SHP77 (cell line): ENCODE results near the gene SORBS2.

Source experiments
- DNase-seq, 2 experiments: peaks; one replicate each; lab custom pipeline; 2025; lab: John Stamatoyannopoulos, UW

The SORBS2 gene

GRCh38 chr4:185773419-185773818, 38.6 kb downstream of the SORBS2 start:
- DNase-seq, result no peak

DNA sequence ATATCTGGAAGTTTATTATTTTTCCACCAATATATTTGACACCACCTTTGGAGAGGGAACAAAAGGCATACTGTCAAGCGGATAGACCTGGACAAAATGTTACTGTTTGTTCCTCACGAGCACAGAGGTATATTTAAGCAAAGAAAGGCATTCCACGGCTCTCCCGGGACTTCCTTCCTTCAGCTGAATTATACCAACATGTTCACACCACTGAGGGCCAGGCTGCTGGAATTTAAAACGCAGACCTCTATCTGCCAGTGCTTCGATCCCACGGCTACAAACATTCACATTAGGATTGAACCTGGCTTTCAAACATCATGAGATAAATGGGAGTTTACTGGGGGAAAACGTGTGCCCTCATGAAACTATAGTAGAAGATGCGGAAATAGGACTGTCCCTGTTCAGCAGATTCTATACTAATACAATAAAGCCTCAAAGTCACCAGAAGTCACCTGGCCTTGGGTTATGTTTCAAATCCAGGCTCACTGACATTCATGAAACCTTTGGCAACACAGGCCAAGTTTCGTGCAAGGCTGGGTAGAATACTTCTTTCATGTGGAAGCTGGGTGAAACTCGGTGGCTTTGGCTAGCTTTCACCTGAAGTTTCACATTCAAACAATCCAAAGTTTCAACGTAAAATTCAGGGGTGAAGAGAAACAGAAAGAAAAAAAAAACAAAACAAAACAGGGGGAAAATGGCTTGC, 39.5 kb downstream of the SORBS2 start:
- DNase-seq, result no peak

DNA sequence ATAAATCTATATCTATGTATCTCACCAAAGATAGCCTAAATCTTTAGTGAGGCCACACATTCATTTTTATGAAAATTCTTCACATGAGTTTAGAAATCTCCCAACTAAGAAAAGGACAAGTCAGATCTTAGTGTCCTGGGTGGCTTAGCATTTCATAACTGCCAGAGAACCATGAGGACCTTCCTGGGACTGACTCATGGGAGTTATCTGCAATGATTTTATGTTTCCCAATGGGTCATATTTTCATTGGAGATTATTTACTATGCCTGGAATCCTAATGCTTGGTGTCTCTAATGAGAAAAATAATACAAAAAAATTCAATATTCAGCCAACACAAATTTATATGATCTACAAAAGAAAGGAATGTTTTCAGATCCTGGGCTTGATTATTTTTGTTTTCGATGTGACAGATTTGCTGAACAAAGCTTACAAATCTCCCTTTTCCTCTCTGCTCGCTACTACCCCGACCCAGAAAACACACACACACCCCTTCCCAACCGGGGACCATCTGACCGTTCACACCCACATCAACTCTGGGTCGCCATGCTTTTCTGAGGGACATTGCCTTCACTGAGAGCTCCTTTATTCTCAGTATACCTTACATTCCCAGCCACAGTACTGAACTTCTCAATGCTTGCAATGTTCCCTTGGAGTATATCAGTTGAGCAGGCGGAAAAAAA, 40.1 kb downstream of the SORBS2 start:
- no peak for DNase-seq

DNA sequence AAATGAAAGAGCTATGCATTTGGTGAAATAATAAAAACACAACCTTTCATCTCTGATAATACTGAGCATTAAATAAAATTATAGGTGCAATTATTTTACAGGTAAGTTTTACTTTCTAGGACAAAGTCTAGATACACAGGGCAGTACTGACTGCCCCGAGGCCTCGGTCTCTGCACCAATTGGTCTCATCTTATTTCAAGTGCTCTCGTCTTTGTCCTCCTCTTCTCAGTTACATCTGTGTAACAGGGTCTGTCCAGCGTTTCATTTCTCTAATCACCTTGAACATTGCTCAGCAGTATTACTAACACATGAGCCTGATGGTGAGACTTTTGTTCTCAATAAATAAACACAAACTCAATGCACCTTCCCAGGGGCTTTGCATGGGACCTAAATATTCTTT, 44.5 kb downstream of the SORBS2 start:
- no peak for DNase-seq

GRCh38 chr4:185764876-185765275, 47.1 kb downstream of the SORBS2 start:
- no peak for DNase-seq

DNA sequence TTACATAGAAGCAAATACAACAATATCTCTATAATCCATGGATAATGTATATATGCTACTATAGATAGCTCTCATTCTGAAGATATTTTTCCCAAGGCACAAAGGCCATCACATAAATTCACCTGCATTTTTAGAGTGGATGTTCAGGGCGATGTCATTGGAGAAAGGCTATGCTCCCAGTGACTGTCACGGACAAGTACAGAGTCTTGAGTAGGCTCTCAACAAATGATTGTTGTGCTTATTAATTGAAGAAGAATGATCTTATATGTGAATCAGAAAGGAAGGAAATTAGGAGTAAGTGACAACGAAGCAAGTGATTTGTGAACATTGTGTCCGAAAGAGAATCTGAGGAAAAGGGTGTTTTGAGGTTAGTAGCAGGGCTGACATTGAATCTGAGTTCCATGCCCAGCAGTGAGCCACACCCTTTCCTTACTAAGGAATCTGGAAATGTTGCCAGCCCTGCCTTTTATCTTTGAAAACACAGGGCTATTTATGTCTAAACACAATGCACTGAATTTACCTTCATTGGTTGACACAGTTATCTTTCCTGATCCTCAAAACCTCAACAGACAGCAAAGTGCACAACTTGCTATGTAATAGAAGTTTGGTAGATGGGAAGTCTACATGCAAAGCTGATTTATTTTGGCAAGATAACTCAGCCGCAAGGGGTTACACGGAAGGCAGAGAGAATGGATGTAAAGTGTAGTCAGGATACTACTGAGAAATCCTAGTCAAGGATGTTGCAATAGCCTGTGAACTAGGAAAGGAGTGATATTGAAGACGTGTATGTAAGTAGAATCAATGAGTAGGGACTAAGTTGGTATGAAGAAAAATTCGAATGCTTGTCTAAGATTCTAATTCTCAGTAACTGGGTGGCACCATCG, 50.4 kb downstream of the SORBS2 start:
- DNase-seq, result no peak

DNA sequence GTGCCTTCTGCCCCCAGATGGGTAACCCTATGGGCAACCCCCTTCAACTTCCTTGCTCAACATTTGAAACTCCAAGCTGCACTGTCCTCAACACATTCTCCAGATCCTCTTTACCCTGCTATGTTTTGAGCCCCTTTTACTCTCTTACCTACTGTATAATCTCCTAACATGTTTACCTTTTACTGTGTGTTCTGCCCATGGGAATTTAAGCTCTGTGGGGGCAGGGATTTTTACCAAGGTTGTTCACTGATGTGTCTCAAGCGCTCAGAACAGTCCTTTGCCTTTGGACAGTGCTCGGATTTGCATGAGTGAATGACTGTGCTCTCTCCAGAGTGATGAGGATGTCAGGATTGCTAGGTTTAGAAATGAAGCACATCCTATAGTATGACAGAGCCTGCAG, 53.2 kb downstream of the SORBS2 start:
- no peak for DNase-seq

GRCh38 chr4:185755451-185755850, 56.5 kb downstream of the SORBS2 start:
- no peak for DNase-seq

DNA sequence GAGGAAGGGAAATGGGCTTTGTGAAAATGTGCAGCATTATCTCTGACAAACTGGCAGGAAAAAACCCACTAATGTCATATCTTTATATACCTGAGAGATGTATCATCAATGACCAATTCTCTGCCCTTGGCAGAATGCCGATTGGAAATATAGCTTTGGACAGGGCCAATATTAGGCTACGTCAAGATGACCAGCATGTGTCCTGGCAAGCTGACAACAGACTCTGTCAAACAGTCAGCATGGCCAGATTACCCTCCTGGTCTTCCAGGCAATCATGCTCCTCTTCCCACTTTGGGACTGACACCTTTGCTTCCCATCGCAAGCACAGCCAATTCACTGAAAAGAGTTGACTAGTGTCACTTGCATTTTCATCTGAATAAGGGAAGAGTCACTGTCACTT, 57.0 kb downstream of the SORBS2 start:
- no peak for DNase-seq

DNA sequence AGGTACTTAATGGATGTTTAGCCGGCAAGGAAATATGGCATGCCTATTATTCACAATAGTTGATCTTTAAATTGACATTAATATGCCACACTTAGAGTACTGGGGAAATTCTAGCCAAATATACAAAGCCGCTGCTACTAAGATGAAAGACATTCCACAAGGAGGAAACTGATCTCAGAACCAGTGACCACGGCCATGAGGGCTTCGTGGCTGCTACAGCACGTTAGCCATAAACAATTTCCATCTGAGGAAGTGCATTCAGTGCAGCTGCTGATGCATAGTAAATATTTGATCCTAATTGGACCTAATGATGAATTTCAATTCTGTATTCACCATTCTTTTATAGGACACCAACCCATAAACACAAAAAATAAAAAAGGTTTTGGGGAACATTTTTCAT, 59.1 kb downstream of the SORBS2 start:
- DNase-seq, result no peak

GRCh38 chr4:185749858-185750257, 62.1 kb downstream of the SORBS2 start:
- DNase-seq, result no peak

DNA sequence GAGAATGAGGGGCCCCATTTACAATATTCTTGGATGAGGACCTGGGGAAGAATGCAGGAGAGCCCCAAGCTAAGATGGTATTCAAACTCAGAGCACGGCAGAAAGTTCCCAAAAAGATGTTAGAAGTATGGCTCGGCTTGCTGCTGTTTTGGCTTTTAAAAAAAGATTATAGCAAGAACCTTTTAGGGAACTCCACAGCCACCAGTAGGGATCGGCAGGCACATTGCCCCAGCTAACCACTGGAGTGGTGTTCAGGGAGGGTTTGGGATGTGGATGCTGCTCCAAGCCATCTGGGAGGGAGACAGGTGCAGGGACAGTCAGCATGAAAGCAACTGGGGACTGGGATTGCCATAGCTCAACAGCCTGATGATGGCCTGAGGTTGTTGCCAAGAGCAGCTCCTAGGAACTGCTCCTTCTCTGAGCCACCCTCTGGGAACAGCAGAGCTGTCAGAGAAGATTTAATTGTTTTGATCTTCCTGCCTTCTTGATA, 63.0 kb downstream of the SORBS2 start:
- DNase-seq, result no peak

GRCh38 chr4:185745891-185746290, 66.1 kb downstream of the SORBS2 start:
- no peak for DNase-seq

DNA sequence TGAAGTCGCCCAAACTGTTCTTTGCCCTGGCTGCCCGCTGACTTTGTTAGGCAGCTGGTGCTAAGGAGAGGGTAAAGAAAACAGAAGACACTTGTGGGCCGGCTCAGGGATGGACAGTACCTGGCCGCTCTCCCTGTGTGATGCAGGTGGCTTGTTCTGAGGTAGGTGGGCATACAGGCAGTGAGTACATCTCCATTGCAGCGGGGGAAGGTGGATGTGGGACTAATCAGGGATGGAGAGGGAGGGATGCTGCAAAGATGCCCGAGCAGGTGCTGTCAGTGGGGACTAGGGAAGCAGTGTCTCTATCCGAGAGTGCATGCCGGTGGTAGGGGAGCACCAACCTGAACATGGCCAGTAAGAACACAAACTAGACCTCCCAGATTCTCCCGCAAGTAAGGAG, 67.0 kb downstream of the SORBS2 start:
- DNase-seq, result no peak

- DNase-seq, result no peak
Measured at GRCh38 chr4:185744488-185744862, 67.5 kb downstream of the SORBS2 start.

DNA sequence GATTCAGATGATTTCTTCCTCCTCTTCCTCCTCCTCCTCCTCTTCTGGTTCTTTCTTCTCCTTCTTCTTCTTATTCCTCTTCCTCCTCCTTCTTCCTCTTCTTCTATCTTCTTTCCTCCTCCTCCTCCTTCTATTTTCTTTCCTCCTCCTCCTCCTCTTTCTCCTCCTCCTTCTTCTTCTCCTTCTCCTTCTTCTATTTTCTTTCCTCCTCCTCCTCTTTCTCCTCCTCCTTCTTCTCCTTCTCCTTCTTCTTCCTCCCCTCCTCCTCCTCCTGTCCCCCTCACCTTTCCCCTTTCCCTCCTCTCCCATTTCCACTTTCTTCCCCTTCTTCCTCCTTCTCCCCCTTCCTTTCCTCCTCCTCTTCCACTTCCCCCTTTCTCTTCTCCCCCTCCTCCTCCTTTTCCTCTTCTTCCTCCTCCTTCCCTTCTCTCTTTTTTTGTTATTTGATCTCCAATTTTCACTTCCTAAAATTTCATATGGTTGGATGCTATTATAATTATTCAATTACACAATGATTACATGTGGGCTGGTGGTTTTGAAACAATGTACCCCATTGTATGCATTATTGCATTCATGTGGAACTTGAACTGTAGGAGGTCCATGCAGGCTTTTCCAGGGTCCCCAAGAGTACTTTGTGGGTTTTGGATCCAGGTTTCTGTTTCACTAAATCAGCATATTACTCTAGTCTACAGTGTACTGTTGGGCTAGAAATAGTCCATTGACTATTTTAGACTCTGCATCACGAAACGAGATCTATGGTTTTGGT, 68.1 kb downstream of the SORBS2 start:
- no peak for DNase-seq

DNA sequence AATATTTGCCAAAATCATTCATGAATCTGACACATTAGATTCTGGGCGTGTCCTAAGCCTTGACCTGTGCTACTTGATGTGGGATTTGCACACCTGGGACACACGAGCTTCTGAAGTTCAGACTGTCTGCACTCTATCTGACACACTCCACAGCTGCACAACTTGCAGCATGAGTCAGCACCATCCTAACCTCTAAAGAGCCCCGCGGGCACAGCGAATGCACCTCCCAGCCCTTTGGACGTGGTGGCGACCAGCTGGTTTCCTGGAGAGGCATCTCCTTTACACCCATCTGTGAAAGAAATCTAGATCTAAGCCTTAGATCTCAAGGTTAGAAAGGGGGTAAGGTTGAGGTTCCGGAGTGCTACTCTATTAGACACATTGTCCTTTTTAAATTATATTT, 69.2 kb downstream of the SORBS2 start:
- DNase-seq, result peak in 1 of 2 experiments; percentile 53

DNA sequence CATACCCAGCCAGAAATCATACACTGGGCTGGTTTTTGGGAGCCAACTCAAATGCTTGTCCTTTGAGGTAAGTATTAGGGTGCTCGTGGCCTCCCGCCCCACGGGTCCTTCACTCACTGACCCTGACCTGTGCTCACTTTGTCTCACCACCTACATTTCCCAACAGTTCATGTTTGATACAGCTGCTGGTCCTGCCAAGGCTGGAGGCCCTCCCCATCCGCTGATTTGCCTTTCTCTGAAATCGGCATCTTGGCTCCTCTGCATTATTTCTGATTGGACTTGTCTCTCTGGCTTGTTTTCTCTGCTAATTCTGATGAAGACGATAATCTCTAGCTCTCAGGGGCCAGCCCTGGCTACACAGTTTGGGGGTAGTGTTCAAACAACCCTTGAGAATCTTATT, 70.2 kb downstream of the SORBS2 start:
- no peak for DNase-seq

DNA sequence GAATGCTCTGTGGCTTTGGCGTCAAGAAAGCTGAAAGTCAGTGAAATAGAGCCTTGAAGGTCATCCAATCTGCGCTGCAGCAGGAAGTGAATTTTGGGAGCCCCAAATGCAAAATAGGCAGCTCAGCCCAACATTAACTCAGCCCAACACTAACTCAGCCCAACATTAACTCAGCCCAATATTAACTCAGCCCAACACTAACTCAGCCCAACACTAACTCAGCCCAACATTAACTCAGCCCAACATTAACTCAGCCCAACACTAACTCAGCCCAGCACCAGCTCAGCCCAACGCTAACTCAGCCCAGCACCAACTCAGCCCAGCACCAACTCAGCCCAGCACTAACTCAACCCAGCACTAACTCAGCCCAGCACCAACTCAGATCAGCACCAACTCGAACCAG, 71.5 kb downstream of the SORBS2 start:
- peak in 1 of 2 experiments; percentile 7 for DNase-seq

DNA sequence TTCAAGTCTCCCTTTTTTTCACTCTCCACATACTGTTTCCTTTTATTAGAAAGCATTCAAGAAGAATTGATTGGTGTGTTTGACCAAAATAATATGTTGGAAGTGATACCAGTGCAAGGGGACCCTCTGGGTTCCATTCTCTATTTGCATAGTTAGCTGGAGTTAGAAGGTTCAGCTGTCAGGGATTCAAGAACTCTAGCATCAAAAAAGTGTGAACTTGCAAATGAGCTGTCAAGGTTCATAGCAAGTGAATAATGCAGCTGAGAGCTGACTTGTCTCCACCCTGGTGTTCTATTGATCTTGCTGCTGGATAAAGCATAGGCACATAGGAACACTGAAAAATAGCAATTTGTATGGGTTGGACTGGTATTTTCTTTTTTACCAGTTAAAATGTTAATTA, 73.2 kb downstream of the SORBS2 start:
- no peak for DNase-seq

GRCh38 chr4:185738038-185738552, 73.9 kb downstream of the SORBS2 start:
- DNase-seq, result no peak
